ENCODE results near the gene FMN1.
"Not testable (repeated sequence)": the region's sequence is repeated elsewhere in the genome, so short reads cannot be mapped to it uniquely, and the experiment has no call there.

FMN1 gene

GRCh38 chr15:33083232-33084081 lies 111.1 kb downstream of the FMN1 start:
- H3K9ac ChIP-seq (ENCODE audit: insufficient read length): no peak overlapping the region
- no peak overlapping the region for H3K27ac ChIP-seq
- DNase-seq (ENCODE audit: low read depth, low spot score): no peak

GRCh38 chr15:33080006-33080405 lies 114.5 kb downstream of the FMN1 start:
- Histone ChIP-seq H3K4me3 (no peak overlapping the region), H3K9ac (ENCODE audit: insufficient read length) (no peak overlapping the region), H3K36me3 (ENCODE audit: insufficient read depth, low read length) (no peaks in the 10 kb centered on the region), H3K9me3 (ENCODE audit: low read depth, low read length) (no peaks in the 10 kb centered on the region), H3K27ac (no peak overlapping the region)
- DNase-seq (ENCODE audit: low read depth, low spot score): no peak
- no peak for TF ChIP-seq POLR2AphosphoS5 (IDR thresholded peaks at IDR 0.05; ENCODE audit: borderline replicate concordance, low read depth, low read length)
- no peak for TF ChIP-seq FOXP2 (optimal IDR thresholded peaks at IDR 0.05; ENCODE audit: control extremely low read depth, extremely low read length, insufficient read depth)
- no peak for TF ChIP-seq EZH2 (IDR thresholded peaks at IDR 0.05)

More at GRCh38 chr15:33083232-33084081, 111.1 kb downstream of the FMN1 start:
- no peak for TF ChIP-seq EZH2 (IDR thresholded peaks at IDR 0.05)
- TF ChIP-seq POLR2AphosphoS5 (IDR thresholded peaks at IDR 0.05; ENCODE audit: borderline replicate concordance, low read depth, low read length): no peak
- no peak for TF ChIP-seq FOXP2 (optimal IDR thresholded peaks at IDR 0.05; ENCODE audit: control extremely low read depth, extremely low read length, insufficient read depth)
- Histone ChIP-seq H3K4me3 (no peak overlapping the region), H3K9me3 (ENCODE audit: low read depth, low read length) (no peaks in the 10 kb centered on the region), H3K36me3 (ENCODE audit: insufficient read depth, low read length) (no peaks in the 10 kb centered on the region)

GRCh38 chr15:33078607-33079006 lies 115.9 kb downstream of the FMN1 start:
- Histone ChIP-seq H3K9ac (ENCODE audit: insufficient read length) (no peak overlapping the region), H3K9me3 (ENCODE audit: low read depth, low read length) (no peaks in the 10 kb centered on the region), H3K4me3 (no peak overlapping the region), H3K27ac (no peak overlapping the region), H3K36me3 (ENCODE audit: insufficient read depth, low read length) (no peaks in the 10 kb centered on the region)
- no peak for DNase-seq (ENCODE audit: low read depth, low spot score)
- TF ChIP-seq POLR2AphosphoS5 (IDR thresholded peaks at IDR 0.05; ENCODE audit: borderline replicate concordance, low read depth, low read length): no peak
- no peak for TF ChIP-seq EZH2 (IDR thresholded peaks at IDR 0.05)
- no peak for TF ChIP-seq FOXP2 (optimal IDR thresholded peaks at IDR 0.05; ENCODE audit: control extremely low read depth, extremely low read length, insufficient read depth)

- no peak overlapping the region for H3K9ac ChIP-seq (ENCODE audit: insufficient read length)
- H3K4me3 ChIP-seq: no peak overlapping the region
- no peak for DNase-seq (ENCODE audit: low read depth, low spot score)
- no peaks in the 10 kb centered on the region for H3K36me3 ChIP-seq (ENCODE audit: insufficient read depth, low read length)
- TF ChIP-seq POLR2AphosphoS5 (IDR thresholded peaks at IDR 0.05; ENCODE audit: borderline replicate concordance, low read depth, low read length) (no peak), FOXP2 (optimal IDR thresholded peaks at IDR 0.05; ENCODE audit: control extremely low read depth, extremely low read length, insufficient read depth) (no peak)
- H3K9me3 ChIP-seq (ENCODE audit: low read depth, low read length): no peaks in the 10 kb centered on the region
- H3K27ac ChIP-seq: no peak overlapping the region
Measured at GRCh38 chr15:33076937-33077336, 117.6 kb downstream of the FMN1 start.

GRCh38 chr15:33074942-33075341 lies 119.6 kb downstream of the FMN1 start:
- DNase-seq (ENCODE audit: low read depth, low spot score): no peak
- H3K36me3 ChIP-seq (ENCODE audit: insufficient read depth, low read length): no peaks in the 10 kb centered on the region
- no peak for TF ChIP-seq EZH2 (IDR thresholded peaks at IDR 0.05)
- no peak for TF ChIP-seq POLR2AphosphoS5 (IDR thresholded peaks at IDR 0.05; ENCODE audit: borderline replicate concordance, low read depth, low read length)
- no peak for TF ChIP-seq FOXP2 (optimal IDR thresholded peaks at IDR 0.05; ENCODE audit: control extremely low read depth, extremely low read length, insufficient read depth)
- no peaks in the 10 kb centered on the region for H3K9me3 ChIP-seq (ENCODE audit: low read depth, low read length)
- H3K4me3 ChIP-seq: no peak overlapping the region
- no peak overlapping the region for H3K27ac ChIP-seq
- no peak overlapping the region for H3K9ac ChIP-seq (ENCODE audit: insufficient read length)

GRCh38 chr15:33074212-33074611 lies 120.3 kb downstream of the FMN1 start:
- no peak for DNase-seq (ENCODE audit: low read depth, low spot score)
- H3K4me3 ChIP-seq: no peak overlapping the region
- TF ChIP-seq EZH2 (IDR thresholded peaks at IDR 0.05) (no peak), POLR2AphosphoS5 (IDR thresholded peaks at IDR 0.05; ENCODE audit: borderline replicate concordance, low read depth, low read length) (no peak), FOXP2 (optimal IDR thresholded peaks at IDR 0.05; ENCODE audit: control extremely low read depth, extremely low read length, insufficient read depth) (no peak)
- no peaks in the 10 kb centered on the region for H3K36me3 ChIP-seq (ENCODE audit: insufficient read depth, low read length)
- no peaks in the 10 kb centered on the region for H3K9me3 ChIP-seq (ENCODE audit: low read depth, low read length)
- no peak overlapping the region for H3K27ac ChIP-seq
- no peak overlapping the region for H3K9ac ChIP-seq (ENCODE audit: insufficient read length)

GRCh38 chr15:33071451-33071850 lies 123.1 kb downstream of the FMN1 start:
- Histone ChIP-seq H3K27ac (no peak overlapping the region), H3K9me3 (ENCODE audit: low read depth, low read length) (no peaks in the 10 kb centered on the region), H3K36me3 (ENCODE audit: insufficient read depth, low read length) (no peaks in the 10 kb centered on the region), H3K4me3 (no peak overlapping the region), H3K9ac (ENCODE audit: insufficient read length) (no peak overlapping the region)
- no peak for DNase-seq (ENCODE audit: low read depth, low spot score)
- TF ChIP-seq EZH2 (IDR thresholded peaks at IDR 0.05) (no peak), POLR2AphosphoS5 (IDR thresholded peaks at IDR 0.05; ENCODE audit: borderline replicate concordance, low read depth, low read length) (no peak), FOXP2 (optimal IDR thresholded peaks at IDR 0.05; ENCODE audit: control extremely low read depth, extremely low read length, insufficient read depth) (no peak)

- not testable (repeated sequence) for H3K36me3 ChIP-seq (ENCODE audit: insufficient read depth, low read length); H3K9me3 ChIP-seq (ENCODE audit: low read depth, low read length); H3K9ac ChIP-seq (ENCODE audit: insufficient read length); H3K4me3 ChIP-seq; H3K27ac ChIP-seq; DNase-seq (ENCODE audit: low read depth, low spot score)
Measured at GRCh38 chr15:33069903-33070302, 124.6 kb downstream of the FMN1 start.

GRCh38 chr15:33069161-33069560 lies 125.4 kb downstream of the FMN1 start:
- no peak overlapping the region for H3K9ac ChIP-seq (ENCODE audit: insufficient read length)
- H3K36me3 ChIP-seq (ENCODE audit: insufficient read depth, low read length): no peaks in the 10 kb centered on the region
- TF ChIP-seq EZH2 (IDR thresholded peaks at IDR 0.05): no peak
- no peak for TF ChIP-seq FOXP2 (optimal IDR thresholded peaks at IDR 0.05; ENCODE audit: control extremely low read depth, extremely low read length, insufficient read depth)
- no peak for TF ChIP-seq POLR2AphosphoS5 (IDR thresholded peaks at IDR 0.05; ENCODE audit: borderline replicate concordance, low read depth, low read length)
- DNase-seq (ENCODE audit: low read depth, low spot score): no peak
- H3K27ac ChIP-seq: no peak overlapping the region
- H3K4me3 ChIP-seq: no peak overlapping the region
- no peaks in the 10 kb centered on the region for H3K9me3 ChIP-seq (ENCODE audit: low read depth, low read length)

All from SK-N-MC (cell line).